ENCODE measurements around the gene IGSF21. TPM values are rescaled to one million over a fixed set of nuclear protein-coding genes. Genes with fewer than 3 reads are reported as not detected.

IGSF21 gene
- total RNA-seq, 1 donor from 2014 or later: 0.94 TPM

DNA sequence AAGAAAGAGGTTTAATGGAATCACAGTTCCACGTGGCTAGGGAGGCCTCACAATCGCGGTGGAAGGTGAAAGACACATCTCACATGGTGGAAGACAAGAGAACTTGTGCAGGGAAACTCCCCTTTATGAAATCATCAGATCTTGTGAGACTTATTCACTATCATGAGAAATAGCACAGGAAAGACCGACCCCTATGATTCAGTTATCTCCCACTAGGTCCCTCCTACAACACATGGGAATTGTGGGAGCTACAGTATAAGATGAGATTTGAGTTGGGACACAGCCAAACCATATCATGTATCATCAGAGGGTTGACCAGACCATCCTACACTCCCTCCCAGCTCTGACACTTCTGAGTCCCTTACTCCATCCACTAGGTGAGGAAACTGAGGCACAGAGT is 229.2 kb downstream of the IGSF21 start:
- H3K9me3 Mint-ChIP-seq: no peaks in the 10 kb centered on the region
- TF ChIP-seq, protein P1, sequence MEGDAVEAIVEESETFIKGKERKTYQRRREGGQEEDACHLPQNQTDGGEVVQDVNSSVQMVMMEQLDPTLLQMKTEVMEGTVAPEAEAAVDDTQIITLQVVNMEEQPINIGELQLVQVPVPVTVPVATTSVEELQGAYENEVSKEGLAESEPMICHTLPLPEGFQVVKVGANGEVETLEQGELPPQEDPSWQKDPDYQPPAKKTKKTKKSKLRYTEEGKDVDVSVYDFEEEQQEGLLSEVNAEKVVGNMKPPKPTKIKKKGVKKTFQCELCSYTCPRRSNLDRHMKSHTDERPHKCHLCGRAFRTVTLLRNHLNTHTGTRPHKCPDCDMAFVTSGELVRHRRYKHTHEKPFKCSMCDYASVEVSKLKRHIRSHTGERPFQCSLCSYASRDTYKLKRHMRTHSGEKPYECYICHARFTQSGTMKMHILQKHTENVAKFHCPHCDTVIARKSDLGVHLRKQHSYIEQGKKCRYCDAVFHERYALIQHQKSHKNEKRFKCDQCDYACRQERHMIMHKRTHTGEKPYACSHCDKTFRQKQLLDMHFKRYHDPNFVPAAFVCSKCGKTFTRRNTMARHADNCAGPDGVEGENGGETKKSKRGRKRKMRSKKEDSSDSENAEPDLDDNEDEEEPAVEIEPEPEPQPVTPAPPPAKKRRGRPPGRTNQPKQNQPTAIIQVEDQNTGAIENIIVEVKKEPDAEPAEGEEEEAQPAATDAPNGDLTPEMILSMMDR (conservative IDR thresholded peaks at IDR 0.05): no peak

DNA sequence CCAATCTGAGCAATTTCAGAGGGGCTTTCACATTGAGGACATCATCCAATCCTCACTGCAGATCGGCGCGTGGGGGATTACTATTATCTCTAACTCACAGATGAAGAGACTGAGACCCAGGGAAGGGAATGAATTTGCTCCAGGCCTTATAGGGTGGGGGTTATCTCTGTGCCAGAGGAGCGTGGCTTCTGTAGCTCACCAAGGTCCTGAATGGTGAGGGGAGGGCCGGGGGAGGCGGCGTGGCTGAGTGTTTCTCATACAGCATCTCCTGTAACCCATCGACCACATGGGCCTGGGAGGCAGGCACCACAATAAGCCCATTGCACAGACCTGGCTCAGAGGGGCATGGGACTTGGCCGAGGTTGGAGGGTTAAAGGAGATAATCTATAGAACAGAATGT is 230.2 kb downstream of the IGSF21 start:
- H3K4me1 Mint-ChIP-seq (ENCODE audit: unreplicated experiment): no peaks in the 10 kb centered on the region
- peaks cover 33% of the 10 kb centered on the region for H3K27me3 Mint-ChIP-seq
- H3K27ac Mint-ChIP-seq: no peak overlapping the region
- no peaks in the 10 kb centered on the region for H3K36me3 Mint-ChIP-seq
- H3K9me3 Mint-ChIP-seq: no peaks in the 10 kb centered on the region
- TF ChIP-seq, protein P1 (conservative IDR thresholded peaks at IDR 0.05): no peak
- no peak overlapping the region for H3K4me3 Mint-ChIP-seq
- DNase-seq (ENCODE audit: extremely low spot score, unreplicated experiment): no peak

More for the DNA sequence above, 229.2 kb downstream of the IGSF21 start:
- Mint-ChIP-seq H3K27ac (no peak overlapping the region), H3K36me3 (no peaks in the 10 kb centered on the region), H3K27me3 (peaks cover 32% of the 10 kb centered on the region), H3K4me1 (ENCODE audit: unreplicated experiment) (no peaks in the 10 kb centered on the region), H3K4me3 (no peak overlapping the region)
- DNase-seq (ENCODE audit: extremely low spot score, unreplicated experiment): no peak

DNA sequence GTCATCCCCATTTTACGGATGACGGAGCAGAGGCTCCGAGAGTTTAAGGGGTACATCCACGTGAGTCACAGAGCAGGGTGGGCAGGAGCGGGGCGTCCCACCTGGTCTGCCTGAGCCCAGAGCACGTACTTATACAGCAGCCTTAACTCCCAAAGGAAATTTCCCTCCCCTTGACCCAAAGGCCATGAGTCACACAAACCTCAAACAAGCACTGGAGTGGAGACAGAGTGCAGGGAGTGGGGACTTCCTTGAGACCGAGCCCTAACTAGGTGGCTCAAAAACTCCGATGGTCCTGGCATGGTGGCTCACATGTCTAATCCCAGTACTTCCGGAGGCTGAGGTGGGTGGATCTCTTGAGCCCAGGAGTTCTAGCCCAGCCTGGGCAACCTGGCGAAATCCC is 231.6 kb downstream of the IGSF21 start:
- Mint-ChIP-seq H3K27ac (no peak overlapping the region), H3K4me1 (ENCODE audit: unreplicated experiment) (no peaks in the 10 kb centered on the region)
- TF ChIP-seq, protein P1 (conservative IDR thresholded peaks at IDR 0.05): no peak

GRCh38 chr1:18340158-18340764 is 232.7 kb downstream of the IGSF21 start:
- H3K36me3 Mint-ChIP-seq: no peaks in the 10 kb centered on the region
- peaks cover 36% of the 10 kb centered on the region for H3K27me3 Mint-ChIP-seq
- no peaks in the 10 kb centered on the region for H3K4me1 Mint-ChIP-seq (ENCODE audit: unreplicated experiment)
- no peak overlapping the region for H3K27ac Mint-ChIP-seq
- no peak overlapping the region for H3K4me3 Mint-ChIP-seq
- no peak for DNase-seq (ENCODE audit: extremely low spot score, unreplicated experiment)
- TF ChIP-seq, protein P1 (conservative IDR thresholded peaks at IDR 0.05): no peak
- no peaks in the 10 kb centered on the region for H3K9me3 Mint-ChIP-seq

More for the DNA sequence above, 231.6 kb downstream of the IGSF21 start:
- no peak for DNase-seq (ENCODE audit: extremely low spot score, unreplicated experiment)
- no peaks in the 10 kb centered on the region for H3K9me3 Mint-ChIP-seq
- peaks cover 36% of the 10 kb centered on the region for H3K27me3 Mint-ChIP-seq
- no peak overlapping the region for H3K4me3 Mint-ChIP-seq
- no peaks in the 10 kb centered on the region for H3K36me3 Mint-ChIP-seq

DNA sequence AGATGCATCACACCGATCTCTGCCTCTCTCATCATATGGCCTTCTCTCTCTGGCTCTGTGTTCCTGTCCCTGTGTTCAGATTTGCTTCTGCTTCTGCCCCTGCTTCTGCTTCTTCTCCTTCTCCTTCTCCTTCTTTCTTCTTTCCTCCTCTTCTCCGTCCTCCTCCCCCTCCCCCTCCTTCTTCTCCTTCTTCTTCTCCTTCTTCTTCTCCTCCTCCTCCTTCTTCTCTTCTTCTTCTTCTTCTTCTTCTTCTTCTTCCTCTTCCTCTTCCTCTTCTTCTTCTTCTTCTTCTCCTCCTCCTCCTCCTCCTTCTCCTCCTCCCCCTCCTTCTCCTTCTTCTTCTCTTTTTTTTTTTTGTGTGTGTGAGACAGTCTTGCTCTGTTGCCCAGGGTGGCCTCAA is 233.2 kb downstream of the IGSF21 start:
- Mint-ChIP-seq H3K27ac (no peak overlapping the region), H3K9me3 (no peaks in the 10 kb centered on the region), H3K27me3 (peaks cover 33% of the 10 kb centered on the region), H3K4me1 (ENCODE audit: unreplicated experiment) (no peaks in the 10 kb centered on the region), H3K4me3 (no peak overlapping the region), H3K36me3 (no peaks in the 10 kb centered on the region)
- DNase-seq (ENCODE audit: extremely low spot score, unreplicated experiment): no peak
- TF ChIP-seq, protein P1 (conservative IDR thresholded peaks at IDR 0.05): no peak
